Mucosa of stomach (tissue), 1 donor: ENCODE data around the gene RETREG1.
"Not testable (repeated sequence)": the region's sequence is repeated elsewhere in the genome, so short reads cannot be mapped to it uniquely, and the experiment has no call there.

Source experiments
- H3K27me3 ChIP-seq: one replicate; pipeline ENCODE4 v1.7.0; 2013; ENCODE audit warnings: mild to moderate bottlenecking, low read length; ENCODE audit not compliant: control insufficient read depth, insufficient read depth
- H3K36me3 ChIP-seq: one replicate; pipeline ENCODE4 v1.7.0; 2013; ENCODE audit warnings: low read length; ENCODE audit not compliant: control insufficient read depth, insufficient read depth
- H3K4me1 ChIP-seq: one replicate; pipeline ENCODE4 v1.7.0; 2013; ENCODE audit warnings: mild to moderate bottlenecking, low read length; ENCODE audit not compliant: control insufficient read depth, insufficient read depth
- H3K4me3 ChIP-seq: one replicate; pipeline ENCODE4 v1.7.0; 2013; ENCODE audit warnings: low read length
- H3K9ac ChIP-seq: one replicate; pipeline ENCODE4 v1.7.0; 2013; ENCODE audit warnings: mild to moderate bottlenecking, low read length, moderate library complexity
- H3K9me3 ChIP-seq: one replicate; pipeline ENCODE4 v1.7.0; 2013; ENCODE audit warnings: mild to moderate bottlenecking, low read length, moderate library complexity; ENCODE audit not compliant: control insufficient read depth
- donor health status: Pancreatic carcinoma.

Gene RETREG1

DNA sequence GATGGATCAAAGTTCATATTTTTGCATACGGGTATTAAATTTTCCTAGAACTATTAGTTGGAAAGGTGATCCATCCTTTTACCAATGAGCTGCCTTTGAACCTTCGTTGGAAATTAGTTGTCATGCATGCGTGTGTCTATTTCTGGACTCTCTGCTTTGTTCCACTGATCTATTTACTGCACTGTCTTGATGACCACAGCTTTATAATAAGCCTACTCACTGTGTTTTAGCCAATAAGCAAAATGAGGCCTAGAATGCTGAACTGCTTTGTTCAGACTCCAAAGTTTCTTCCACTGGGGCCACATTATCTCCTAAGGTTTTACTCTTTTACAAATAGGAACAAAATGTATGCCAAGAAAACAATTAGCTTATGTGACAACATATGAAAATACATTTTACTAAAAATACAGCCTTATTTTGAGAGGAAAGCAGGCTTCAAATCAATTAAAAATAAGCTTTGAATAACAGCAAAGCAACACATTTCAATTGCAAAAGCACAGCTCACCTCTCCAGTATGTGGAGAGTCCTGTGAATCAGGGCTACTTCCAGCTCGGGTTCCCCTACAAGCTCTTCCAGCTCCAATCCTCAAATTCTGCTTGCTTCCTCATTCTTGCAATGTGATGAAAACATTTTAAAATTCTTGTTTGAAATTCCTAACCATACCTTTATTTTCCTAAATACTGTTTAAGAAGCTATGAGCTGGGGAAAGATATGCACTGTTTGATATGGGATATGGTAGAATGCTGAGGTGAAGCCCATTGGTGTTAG, 72.0 kb downstream of the RETREG1 start:
- H3K4me3 ChIP-seq, result no peak overlapping the region
- H3K9ac ChIP-seq, result no peak overlapping the region
- H3K36me3 ChIP-seq, result no peaks in the 10 kb centered on the region
- no peaks in the 10 kb centered on the region for H3K9me3 ChIP-seq
- H3K27me3 ChIP-seq, result no peaks in the 10 kb centered on the region
- no peaks in the 10 kb centered on the region for H3K4me1 ChIP-seq

DNA sequence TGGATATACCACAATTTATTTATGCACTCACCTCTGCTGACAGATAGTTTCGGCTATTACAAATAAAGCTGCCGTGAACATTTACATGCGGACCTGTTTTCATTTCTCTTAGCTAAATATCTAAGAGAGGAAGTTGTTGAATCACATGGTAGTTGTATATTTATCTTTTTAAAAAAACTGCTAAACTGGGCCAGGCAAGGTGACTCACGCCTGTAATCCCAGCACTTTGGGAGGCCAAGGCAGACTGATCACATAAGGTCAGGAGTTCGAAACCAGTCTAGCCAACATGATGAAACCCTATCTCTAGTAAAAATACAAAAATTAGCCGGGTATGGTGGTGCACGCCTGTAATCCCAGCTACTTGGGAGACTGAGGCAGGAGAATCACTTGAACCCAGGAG, 73.6 kb downstream of the RETREG1 start:
- not testable (repeated sequence) for H3K9me3 ChIP-seq, H3K4me1 ChIP-seq, H3K4me3 ChIP-seq, H3K36me3 ChIP-seq, H3K9ac ChIP-seq, H3K27me3 ChIP-seq

DNA sequence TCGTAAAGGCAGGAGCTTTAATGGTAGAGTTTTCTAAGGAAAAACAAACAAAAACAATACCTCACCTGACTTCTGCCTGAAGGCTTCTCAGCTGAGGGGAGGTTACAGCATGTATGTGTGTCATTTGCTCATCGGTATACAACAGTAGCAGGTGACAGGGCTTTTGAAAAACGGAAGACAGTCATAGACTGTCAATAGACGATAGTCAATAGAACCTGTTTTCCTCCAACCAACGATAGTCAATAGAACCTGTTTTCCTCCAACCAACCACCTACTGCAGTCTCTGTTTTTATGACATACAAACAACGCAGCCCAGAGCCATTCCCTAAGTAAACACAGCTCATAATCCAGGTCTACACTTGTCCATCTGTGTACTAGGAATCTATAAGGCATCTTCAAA, 74.6 kb downstream of the RETREG1 start:
- no peak overlapping the region for H3K4me3 ChIP-seq
- no peaks in the 10 kb centered on the region for H3K27me3 ChIP-seq
- H3K9me3 ChIP-seq, result no peaks in the 10 kb centered on the region
- H3K9ac ChIP-seq, result no peak overlapping the region
- H3K36me3 ChIP-seq, result no peaks in the 10 kb centered on the region
- H3K4me1 ChIP-seq, result no peaks in the 10 kb centered on the region

DNA sequence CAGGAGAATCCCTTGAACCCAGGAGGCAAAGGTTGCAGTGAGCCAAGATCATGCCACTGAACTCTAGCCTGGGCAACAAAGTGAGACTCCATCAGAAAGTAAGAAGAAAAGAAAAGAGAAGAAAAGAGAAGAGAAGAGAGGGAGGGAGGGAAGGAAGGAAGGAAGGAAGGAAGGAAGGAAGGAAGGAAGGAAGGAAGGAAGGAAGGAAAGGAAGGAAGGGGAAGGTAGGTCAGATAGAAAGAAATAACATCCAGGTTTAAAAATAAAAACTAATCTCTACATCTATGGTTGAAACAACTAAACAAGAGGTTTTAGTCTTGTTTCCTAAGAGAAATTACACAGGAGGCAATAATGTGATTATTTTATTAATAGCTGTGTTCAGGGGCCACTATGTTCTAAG, 75.2 kb downstream of the RETREG1 start:
- H3K9me3 ChIP-seq, H3K4me1 ChIP-seq, H3K9ac ChIP-seq, H3K27me3 ChIP-seq, H3K4me3 ChIP-seq, H3K36me3 ChIP-seq: not testable (repeated sequence)

DNA sequence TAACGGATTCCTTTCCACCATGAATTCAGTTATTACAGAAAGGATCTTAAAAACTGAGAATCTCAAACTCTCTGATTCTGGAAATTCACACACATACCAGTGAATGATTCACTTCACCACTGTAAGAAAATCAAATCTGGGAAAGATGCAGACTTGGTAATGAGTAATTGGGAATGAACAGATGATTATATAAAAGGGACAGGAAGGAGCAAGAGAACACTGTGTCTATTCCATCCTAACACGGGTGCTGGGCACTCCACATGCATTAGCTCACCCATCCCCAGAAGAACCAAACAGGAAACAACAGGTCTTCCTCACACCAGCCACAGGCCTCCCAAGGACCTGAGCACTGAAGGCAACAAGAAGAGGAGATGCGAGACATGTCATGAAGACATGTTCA, 76.4 kb downstream of the RETREG1 start:
- H3K4me1 ChIP-seq, result no peaks in the 10 kb centered on the region
- no peaks in the 10 kb centered on the region for H3K27me3 ChIP-seq
- no peaks in the 10 kb centered on the region for H3K36me3 ChIP-seq
- no peaks in the 10 kb centered on the region for H3K9me3 ChIP-seq
- H3K9ac ChIP-seq, result no peak overlapping the region
- no peak overlapping the region for H3K4me3 ChIP-seq

DNA sequence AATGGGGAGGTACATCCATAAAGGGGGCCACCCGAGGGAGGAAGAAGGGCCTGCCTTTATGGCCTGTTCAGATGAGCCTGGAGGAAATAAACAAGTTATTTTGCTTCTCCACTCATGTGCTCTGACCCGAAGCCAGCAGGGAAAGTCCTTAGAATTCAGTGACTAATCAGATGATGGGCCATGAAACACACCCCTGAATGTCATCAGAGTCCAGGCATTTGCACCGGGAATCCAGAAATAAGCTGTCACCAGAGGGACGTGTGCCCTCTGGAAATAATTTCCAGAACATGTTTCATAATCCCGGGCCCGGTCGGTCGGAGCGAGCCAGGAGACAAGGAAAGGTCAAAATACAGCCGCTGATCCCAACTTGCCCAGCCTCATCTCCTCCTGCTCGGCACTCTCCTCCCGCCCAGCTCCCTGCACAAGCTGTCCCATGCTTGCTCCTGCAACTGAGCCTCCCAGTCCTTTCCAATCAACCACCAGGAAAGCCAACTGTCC, 77.6 kb downstream of the RETREG1 start:
- H3K9ac ChIP-seq, result no peak overlapping the region

DNA sequence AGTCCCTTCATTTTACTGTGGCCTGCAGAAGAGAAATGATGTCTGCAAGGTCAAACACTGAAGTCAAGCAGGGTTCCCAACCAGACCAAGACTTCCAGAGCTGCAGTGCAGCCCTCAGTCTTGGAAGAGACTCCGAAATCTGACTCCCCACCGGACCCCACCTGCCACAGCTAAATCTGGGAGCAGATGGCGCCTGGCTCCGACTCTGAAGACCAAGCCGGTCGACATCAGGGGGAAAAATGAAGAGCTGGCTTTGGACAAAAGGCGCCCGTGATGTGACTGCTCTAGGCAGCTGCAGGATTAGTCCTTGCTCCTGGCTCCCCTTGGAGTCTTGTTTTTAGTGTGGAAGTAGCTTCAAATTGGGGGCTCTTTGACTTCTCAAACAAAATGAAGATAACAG, 78.8 kb downstream of the RETREG1 start:
- H3K4me1 ChIP-seq, result no peaks in the 10 kb centered on the region
- no peak overlapping the region for H3K9ac ChIP-seq
- no peaks in the 10 kb centered on the region for H3K9me3 ChIP-seq
- H3K36me3 ChIP-seq, result no peaks in the 10 kb centered on the region
- H3K4me3 ChIP-seq, result no peak overlapping the region
- no peaks in the 10 kb centered on the region for H3K27me3 ChIP-seq

More for the DNA sequence above, 77.6 kb downstream of the RETREG1 start:
- no peaks in the 10 kb centered on the region for H3K9me3 ChIP-seq
- H3K27me3 ChIP-seq, result no peaks in the 10 kb centered on the region
- no peaks in the 10 kb centered on the region for H3K36me3 ChIP-seq
- no peak overlapping the region for H3K4me3 ChIP-seq
- no peaks in the 10 kb centered on the region for H3K4me1 ChIP-seq

DNA sequence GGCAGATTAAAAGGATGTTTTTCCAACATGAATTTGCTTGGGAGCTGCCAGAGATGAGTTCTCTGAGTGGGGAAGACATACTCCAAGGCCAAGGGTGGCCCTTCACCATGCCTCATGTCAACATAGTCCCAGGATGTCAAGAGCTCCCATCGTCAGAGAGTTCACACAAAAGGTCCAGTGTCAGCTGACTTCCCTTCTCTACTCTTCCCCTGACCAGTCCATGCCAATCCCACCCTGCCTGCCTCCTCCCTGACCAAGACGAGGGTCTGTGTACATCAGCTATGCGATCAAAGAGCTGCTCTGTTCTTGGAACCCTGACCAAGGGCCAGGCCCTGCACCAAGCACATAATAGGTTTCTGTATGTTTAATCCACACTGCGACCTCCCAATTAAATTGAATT, 80.0 kb downstream of the RETREG1 start:
- no peaks in the 10 kb centered on the region for H3K27me3 ChIP-seq
- no peaks in the 10 kb centered on the region for H3K36me3 ChIP-seq
- H3K9ac ChIP-seq, result no peak overlapping the region
- H3K9me3 ChIP-seq, result no peaks in the 10 kb centered on the region
- H3K4me3 ChIP-seq, result no peak overlapping the region
- no peaks in the 10 kb centered on the region for H3K4me1 ChIP-seq

DNA sequence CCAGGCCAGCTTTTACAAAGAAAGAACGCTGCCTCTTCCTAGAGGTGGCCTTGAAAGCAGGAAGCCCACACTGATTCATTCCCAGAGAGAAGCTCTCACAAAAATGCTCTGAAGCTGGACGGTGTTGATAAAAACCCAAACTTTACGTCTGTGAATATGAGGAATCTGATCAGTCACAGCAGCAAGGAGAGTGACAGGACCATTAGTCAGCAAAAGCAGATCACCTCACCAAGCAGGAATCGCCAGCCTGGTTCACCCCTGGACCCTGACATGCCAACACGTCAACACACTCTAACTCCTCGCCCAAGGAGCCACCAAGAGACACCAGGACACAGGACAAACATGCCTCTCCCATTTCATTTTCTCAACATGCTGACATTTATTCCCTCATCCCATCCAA, 80.6 kb downstream of the RETREG1 start:
- H3K9me3 ChIP-seq, result no peaks in the 10 kb centered on the region
- H3K4me3 ChIP-seq, result no peak overlapping the region
- no peak overlapping the region for H3K9ac ChIP-seq
- H3K4me1 ChIP-seq, result no peaks in the 10 kb centered on the region
- H3K27me3 ChIP-seq, result no peaks in the 10 kb centered on the region
- H3K36me3 ChIP-seq, result no peaks in the 10 kb centered on the region

DNA sequence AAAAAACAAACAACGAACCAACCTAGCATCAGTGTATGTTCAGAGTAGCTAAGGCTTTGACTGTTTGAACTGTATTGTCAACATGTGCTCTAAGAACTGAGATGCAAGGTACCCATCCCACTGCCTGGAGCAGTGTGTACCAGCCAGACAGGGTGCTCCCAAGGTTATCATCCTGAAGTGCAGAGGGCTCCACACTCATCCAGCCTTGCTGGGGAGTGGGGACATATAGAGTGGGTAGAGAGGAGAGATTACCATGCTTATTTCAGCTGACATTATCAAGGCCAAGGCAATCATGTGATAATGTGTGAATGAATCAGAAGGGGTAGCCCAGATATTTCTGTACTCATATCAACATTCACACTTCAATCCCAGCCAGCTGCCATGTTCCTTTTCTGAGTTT, 82.5 kb downstream of the RETREG1 start:
- no peaks in the 10 kb centered on the region for H3K9me3 ChIP-seq
- H3K4me1 ChIP-seq, result no peaks in the 10 kb centered on the region
- no peaks in the 10 kb centered on the region for H3K36me3 ChIP-seq
- no peak overlapping the region for H3K9ac ChIP-seq
- H3K27me3 ChIP-seq, result no peaks in the 10 kb centered on the region
- no peak overlapping the region for H3K4me3 ChIP-seq

DNA sequence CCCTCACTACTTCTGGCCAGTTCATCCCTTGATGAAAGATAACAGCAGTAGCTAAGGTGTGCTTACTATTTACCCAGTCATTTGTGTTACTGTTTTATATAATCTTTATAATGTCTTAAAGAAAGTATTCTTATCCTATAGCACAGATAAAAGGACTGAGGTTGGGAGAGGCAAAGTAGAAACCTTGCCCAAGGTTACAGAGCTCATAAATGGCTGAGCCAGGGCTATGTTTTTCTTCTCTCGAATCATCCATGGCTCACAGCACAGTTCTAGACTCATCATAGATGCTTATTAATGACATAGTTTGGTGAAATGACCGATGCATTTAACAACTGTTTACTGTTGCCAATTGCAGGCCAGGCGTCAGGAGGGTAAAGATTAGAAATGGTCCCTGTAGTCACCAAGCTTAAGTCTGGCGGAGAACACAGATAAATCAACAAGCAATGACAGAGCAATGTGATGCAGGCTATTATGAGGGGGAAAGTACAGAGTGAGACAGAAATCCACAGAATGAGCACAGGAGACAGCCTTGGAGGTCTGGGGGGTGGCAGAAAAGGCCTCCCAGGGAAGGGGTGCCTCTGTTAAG, 85.6 kb downstream of the RETREG1 start:
- no peaks in the 10 kb centered on the region for H3K9me3 ChIP-seq
- no peaks in the 10 kb centered on the region for H3K36me3 ChIP-seq
- peaks cover 4% of the 10 kb centered on the region for H3K4me1 ChIP-seq
- no peaks in the 10 kb centered on the region for H3K27me3 ChIP-seq
- H3K9ac ChIP-seq, result no peak overlapping the region
- no peak overlapping the region for H3K4me3 ChIP-seq

DNA sequence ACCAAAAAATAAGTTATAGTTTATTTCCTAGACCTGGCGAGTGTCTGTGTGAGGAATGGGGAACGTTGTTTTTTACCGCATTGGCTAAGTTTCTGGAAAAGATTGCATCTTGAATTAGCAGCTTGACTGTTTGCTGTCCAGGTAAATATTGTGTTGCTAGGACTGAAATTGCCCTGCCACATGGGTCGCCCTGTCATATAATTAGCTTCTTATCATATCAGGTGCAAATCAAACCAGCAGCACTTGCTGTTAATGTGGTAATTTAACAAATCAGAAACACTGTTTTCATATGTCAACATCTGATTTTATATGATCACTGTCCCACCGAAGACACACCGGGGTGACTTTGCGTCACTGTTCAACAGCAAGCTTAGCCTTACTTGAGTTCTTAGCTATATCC, 87.5 kb downstream of the RETREG1 start:
- Histone ChIP-seq H3K4me3 (no peak overlapping the region), H3K9me3 (no peaks in the 10 kb centered on the region), H3K27me3 (no peaks in the 10 kb centered on the region), H3K36me3 (no peaks in the 10 kb centered on the region), H3K4me1 (peaks cover 8% of the 10 kb centered on the region), H3K9ac (no peak overlapping the region)
